NCI-H2029 treated with DMSO at 0.1 percent for 48 hours (cell line): ENCODE data around the gene GSTCD.
A peak's percentile ranks its signal among the peaks of the same experiment; 100 is the strongest.

ENCODE experiments used
- DNase-seq: peaks from one replicate; lab custom pipeline; 2025; lab: John Stamatoyannopoulos, UW

The GSTCD gene

DNA sequence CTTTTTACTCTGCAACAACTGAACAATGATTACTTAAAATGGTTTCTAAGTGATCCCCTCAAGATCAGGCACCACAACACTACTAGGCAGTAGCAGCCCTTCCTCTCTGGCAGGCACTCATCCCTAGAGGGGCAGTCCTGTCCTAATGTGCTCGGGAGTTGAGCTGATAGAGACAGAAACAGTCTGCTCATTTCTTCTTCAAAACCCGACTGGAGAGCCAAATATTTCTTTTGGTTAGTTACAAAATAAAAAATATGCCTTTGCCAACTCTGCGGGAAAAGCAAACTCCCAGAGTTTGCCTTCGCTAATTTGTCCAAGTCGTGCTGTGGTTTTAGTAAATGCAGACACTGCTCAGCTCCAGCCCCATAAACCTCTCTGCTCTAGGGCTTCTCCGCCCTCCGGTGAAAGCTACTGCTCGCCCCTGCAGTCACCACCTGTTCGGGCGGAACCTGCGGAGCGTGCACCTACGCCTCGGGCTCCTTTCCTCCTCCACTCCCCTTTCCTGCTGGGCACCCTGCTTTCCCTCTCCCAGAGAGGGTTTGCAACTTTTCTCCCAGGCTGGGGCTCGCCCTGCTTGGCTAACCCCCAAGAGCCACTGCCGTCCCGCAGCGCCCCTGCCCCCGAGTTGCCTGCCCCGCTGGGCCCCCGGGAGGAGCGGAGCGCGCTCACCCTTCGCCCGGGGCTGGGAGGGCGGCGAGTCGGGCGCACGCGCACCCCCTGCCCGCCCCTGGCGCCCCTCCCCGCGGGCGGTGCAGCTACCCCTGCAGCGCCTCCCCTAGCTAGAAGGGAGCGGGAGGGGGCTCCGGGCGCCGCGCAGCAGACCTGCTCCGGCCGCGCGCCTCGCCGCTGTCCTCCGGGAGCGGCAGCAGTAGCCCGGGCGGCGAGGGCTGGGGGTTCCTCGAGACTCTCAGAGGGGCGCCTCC is 186.3 kb downstream of the GSTCD start, which contains the start of gene NPNT:
Gene NPNT (plus strand): TSS at position 812 of the 923 bp plus-strand sequence. CDS start 182 bp downstream, outside the sequence.
- peak; percentile 28 for DNase-seq

DNA sequence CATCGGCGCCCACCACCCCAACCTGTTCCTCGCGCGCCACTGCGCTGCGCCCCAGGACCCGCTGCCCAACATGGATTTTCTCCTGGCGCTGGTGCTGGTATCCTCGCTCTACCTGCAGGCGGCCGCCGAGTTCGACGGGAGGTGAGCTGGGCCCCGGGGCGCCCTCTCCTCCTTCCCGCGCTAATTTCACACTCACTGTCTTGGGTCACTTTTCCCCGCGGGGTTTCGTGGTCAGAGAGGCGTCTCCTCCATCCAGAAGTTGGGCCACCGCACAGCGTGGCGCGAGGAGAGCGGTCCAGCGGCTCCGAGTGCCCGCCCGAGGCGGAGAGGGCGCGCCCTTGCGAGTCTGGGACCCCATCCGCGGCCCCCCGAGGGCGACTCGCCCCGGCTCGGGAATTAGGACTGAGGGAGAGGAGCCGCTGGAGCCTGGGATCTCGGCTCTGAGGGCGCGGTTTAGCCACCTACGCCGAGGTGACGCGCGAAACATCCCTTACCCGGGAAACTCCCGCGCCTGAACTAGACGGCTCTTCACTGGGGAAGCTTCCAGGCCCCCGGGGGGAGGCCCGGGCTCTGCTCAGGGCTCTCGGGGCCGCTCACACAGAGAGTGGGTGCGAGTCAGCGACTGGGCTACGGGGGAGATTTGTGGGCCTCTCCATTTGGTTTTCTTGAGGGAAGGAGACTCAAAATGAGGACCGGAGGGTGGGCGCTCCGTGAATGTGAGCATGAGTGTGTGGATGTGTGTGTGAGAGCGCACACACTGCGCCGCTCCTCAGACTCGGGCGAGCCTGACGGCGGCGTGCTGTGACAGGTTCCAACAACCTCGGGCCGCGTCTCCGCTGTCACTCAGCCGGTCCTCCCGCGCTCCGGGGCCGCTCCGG is 187.2 kb downstream of the GSTCD start:
- DNase-seq, result no peak

DNA sequence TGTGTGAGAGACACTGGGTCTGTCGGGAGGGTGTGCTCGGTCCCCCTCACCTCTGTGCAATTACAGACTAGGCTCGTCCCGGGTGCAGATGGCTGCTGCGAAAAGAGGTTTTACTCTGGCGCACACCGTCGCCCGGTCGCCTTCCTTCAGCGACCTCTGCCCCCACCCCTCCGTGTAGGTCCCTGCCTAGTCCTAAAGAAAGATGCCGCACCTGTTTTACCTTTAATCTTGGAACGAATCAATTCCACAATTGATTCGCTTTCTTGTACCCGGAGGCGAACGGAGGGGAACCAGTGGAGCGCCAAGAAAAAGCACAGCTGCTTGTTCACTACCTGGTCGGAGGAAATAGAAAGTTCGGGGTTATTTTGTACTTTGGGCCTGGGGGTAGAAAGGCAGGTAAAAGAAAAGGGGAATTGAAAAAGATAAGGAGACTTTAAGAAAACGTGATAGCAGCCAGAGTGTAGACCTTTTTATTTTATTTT is 187.9 kb downstream of the GSTCD start:
- no peak for DNase-seq
